GM20431 (cell line): ENCODE measurements around the gene FADS2.
"Not testable (repeated sequence)": the region's sequence is repeated elsewhere in the genome, so short reads cannot be mapped to it uniquely, and the experiment has no call there.

ENCODE experiments used
- in situ Hi-C: fragments of 300-500 bp; cut with MseI, MboI; formaldehyde crosslinking; loops from one replicate; pipeline ENCODE4 v1.15.0; 2020; ENCODE audit warnings: low sequenced_read_pairs; ENCODE audit not compliant: unreplicated experiment

The FADS2 gene

DNA sequence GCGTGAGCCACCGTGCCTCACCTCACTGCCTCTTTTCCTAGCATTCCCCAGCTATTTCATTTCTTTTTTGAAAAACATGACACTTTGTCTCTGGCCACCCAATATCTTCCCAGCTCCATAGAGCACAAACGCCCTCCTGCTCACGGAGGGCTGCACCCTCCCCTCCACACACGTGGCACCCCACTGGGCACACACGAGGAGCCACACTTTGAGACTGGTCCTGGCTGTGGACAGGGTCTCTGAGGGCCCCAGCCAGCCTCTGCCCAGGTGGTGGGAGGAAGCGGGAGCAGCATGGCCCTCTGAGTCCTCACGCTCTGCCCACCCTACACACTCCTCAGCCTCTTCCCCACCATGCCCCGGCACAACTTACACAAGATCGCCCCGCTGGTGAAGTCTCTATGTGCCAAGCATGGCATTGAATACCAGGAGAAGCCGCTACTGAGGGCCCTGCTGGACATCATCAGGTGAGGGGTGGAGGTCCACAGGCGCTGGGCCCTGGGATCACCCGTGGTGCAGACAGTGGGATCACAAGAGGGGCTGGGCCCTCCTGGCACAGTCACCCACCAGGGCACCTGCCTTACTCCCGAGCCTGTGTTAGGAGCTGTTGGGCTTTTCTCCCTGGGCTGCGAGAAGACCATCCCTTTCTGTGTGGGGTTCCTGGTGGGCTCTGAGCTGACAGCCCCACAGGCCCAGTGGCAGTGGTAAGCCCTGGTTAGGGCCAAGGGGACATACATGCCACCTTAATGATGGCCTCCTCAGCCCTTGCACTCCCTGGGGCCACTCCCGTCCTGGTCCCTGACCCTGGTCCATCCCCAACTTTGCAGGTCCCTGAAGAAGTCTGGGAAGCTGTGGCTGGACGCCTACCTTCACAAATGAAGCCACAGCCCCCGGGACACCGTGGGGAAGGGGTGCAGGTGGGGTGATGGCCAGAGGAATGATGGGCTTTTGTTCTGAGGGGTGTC is 37.0 kb downstream of the FADS2 start:
- in situ Hi-C loops, result no loop called here

DNA sequence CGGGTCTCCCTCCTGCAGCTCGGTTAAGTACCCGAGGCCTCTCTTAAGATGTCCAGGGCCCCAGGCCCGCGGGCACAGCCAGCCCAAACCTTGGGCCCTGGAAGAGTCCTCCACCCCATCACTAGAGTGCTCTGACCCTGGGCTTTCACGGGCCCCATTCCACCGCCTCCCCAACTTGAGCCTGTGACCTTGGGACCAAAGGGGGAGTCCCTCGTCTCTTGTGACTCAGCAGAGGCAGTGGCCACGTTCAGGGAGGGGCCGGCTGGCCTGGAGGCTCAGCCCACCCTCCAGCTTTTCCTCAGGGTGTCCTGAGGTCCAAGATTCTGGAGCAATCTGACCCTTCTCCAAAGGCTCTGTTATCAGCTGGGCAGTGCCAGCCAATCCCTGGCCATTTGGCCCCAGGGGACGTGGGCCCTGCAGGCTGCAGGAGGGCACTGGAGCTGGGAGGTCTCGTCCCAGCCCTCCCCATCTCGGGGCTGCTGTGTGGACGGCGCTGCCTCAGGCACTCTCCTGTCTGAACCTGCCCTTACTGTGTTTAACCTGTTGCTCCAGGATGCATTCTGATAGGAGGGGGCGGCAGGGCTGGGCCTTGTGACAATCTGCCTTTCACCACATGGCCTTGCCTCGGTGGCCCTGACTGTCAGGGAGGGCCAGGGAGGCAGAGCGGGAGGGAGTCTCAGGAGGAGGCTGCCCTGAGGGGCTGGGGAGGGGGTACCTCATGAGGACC is 38.3 kb downstream of the FADS2 start:
- in situ Hi-C loops, result no loop called here

- in situ Hi-C loops, result no loop called here
These were observed 38.9 kb downstream of the FADS2 start for GRCh38 chr11:61866958-61867343.

DNA sequence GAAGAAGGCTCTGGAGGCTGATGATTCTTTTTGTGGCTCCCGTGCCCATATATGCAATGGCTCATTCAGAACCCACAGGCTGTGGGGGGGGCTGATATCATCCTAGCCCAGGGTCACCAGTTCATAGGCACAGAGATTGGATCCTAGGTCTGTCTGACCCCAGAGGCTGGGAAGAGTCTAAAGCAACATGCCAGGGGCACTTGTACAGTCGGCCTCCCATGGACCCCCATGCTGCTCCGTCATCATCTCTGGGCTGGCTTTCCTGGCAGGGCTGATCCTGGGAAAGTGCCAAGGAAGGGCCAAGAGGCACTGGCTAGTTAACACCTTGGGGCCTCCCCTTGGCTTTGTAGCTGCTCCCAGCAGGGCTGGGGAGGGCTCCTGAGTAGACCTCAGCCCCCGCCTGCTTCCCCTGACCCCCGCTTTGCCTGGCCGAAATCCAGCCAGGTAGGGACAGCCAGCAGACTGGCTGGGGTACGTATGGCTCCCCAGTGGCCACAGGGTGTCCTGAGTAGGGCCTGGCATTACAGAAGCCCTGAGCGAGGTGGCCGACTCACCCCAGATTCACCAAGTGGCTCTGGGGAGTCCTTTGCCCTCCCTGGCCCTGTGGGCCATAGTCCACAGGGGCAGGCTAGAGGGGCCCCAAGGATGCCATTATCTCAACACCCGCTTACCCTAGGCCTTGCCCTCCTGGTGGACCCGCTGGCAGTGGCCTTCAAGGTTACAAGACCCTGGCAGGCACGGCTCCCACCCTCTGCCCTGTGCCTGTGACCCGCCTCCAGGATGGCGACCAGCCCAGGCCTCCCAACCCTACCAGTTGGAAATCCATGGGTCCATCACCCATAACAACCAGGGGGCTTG is 40.7 kb downstream of the FADS2 start:
- in situ Hi-C loops, result no loop called here

DNA sequence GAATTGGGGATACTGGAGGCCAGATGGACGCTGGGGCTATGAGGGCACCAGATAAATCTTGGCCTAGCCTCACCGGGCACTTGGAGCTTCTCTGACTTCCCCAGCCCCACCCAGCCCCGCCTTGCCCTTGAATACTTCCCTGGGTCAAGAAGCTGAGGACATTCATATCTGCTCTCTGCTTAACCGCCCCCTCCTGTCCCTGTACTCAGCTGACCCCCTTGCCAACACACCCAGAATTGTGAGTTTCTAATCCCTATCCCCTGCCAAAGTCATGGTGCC is 41.3 kb downstream of the FADS2 start:
- in situ Hi-C loops, result no loop called here

DNA sequence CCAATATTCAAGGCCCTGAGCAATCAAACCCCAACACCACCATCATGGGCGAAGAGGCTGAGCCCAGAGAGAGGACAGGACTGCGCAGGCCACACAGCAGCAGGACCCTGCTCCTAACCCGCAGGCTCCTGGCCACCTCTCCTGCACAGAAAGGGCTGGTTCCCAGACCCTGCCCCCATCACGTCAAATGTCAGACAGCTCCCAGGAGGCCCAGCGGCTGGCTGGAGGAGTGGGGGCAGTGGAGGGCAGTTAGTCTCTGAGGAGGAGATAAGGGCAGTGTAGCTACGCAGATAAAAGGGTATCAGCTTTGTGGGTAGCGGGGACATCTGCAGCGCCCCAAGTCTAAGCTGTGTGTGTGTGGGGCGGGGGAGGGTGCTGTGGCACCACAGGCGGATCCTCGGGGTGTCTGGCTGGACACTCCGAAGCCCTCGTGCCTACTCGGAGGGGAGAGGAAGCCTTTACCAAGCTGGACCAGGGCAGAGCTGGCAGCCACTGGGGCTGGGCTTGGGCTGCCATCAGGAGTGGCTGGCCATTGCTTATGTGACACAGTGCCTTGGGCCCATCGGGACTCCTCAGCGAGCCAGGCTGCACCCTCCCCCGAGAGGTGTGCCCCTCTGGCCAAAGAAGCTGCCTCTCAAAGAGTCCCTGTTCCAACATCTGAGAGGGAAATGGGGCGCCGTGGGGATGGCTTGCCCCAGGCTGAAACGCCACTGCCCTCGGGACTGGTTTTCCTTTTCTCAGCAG is 41.8 kb downstream of the FADS2 start:
- in situ Hi-C loops, result no loop called here

DNA sequence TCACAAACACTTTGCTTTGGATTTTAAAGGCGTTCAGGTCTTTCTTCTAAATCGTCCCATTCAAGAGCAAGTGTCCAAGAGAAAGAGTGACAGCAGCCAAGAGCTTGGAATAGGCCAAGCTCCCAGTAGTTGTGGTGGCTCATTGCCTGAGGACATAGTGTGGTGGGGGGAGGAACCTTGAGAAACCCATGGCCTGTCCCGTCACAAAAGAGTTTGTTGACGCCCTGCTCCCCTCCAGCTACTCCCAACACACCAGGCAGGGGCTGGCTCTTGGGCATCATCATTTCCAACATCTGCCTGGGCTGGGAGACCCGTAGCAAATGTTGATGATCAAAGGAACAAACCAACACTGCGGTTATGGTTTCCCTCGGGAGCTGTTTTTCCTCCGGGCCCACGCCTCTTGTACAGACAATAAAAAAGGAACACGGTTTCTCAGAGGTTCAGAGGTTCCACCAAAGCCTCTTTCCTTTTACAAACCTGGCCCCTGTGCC is 42.5 kb downstream of the FADS2 start:
- in situ Hi-C loops, result no loop called here

GRCh38 chr11:61871158-61871597 is 43.1 kb downstream of the FADS2 start:
- in situ Hi-C loops, result no loop called here

DNA sequence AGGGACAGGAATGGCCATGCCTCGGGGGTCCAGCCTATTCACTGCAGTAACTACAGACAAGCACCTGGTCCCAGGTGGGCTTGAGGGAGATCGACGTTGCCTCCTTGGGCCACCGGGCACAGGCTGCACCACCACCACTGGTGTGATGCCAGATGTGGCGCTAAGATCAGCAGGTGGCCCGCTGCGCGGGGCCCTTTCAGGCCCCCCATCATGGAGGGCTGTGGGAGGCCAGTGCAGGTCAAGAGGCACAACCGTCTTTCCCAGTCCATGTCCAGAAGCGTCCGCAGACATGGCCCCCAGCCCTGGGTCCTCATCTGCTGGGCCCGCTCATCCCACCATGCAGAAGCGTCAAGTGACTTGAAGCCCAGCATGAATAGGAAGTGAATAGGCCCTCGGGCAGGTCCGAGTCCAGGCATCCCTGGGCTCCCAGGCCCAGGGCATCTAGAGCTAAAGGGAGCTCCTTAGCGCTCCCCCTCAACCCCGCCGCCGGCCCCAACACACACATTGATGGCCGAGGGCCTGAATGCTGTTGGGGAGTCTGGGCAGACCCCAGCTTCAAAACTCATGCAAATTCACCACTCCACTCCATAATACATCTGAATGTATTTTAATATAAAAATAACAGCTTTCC is 45.0 kb downstream of the FADS2 start:
- in situ Hi-C loops, result no loop called here

DNA sequence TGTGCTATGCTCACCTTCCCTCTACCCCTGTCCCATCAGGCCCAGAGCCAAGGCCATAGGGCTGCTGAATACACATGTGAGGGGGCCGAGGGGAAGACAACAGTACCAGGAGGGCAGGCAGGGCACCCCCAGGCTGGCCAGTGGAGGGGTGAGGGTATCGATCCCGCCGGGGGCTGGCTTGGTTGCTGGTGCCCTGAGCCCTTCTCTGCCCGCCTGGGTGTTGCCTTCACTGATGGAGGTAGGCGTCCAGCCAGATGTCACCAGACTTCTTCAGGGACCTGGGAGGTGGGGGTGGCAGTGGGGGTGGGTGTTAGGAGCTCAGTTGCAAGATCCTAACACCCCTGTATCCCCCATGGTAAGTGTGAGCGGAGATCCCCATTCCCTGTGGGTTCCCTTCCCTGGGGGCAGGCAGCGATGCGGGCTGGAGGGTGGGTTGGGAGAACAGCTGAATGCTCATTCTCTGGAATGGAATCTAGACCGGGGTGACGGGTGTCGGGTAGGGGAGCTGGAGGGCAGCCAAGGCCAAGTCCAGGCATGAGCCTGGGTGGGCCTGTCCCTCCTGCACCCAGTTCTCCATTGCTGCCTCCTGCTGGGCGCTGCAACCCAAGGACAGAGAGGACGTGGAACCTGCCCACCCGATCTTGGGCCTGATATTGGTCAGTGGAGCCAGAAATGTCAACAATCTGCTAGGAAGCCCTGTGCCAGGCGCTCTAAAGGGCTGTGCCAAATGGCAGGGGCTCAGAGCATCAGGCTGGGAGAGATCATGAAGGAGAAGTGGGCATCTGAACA is 45.7 kb downstream of the FADS2 start:
- in situ Hi-C loops, result no loop called here

GRCh38 chr11:61874377-61874809 is 46.3 kb downstream of the FADS2 start:
- in situ Hi-C loops, result no loop called here

- in situ Hi-C loops, result no loop called here
These were observed 46.8 kb downstream of the FADS2 start for GRCh38 chr11:61874853-61875252.

GRCh38 chr11:61875698-61876097 is 47.6 kb downstream of the FADS2 start:
- in situ Hi-C loops, result no loop called here

DNA sequence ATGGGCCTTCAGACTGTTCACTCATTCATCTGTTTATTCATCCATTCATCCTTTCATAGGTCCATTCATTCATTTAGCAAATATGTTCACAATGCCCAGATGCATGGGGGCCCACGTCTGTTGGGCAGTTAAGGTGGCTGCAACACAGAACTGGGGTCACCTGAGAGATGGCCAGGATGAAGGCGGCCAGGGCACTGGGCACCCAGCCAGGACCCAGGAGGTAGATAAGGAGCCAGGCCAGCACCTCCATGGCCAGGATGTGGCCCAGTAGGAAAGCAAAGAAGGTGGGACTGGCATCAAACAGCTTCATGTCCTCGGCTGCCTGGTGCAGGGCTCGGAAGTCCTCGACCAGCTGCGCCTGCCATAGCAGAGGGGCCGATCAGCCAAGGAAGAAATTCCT is 51.1 kb downstream of the FADS2 start:
- in situ Hi-C loops, result no loop called here

GRCh38 chr11:61880031-61880430 is 51.9 kb downstream of the FADS2 start:
- in situ Hi-C loops, result no loop called here

DNA sequence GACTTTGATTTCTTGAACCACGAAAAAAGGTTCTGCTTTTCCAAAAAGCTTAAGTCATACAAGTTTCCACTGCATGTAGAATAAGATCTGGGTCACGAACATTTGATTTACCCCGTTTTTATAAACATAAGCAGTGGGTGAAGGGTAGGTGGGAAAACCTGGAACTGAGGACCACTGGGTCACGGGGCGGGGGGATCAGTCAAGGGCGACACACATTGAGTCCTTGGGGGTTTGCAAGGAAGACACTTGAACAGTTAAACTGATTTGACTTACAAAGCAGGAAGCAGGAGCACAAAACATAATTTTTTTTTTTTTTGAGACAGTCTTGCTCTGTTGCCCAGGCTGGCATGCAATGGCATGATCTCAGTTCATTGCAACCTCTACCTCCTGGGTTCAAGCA is 52.4 kb downstream of the FADS2 start:
- in situ Hi-C loops, result no loop called here

DNA sequence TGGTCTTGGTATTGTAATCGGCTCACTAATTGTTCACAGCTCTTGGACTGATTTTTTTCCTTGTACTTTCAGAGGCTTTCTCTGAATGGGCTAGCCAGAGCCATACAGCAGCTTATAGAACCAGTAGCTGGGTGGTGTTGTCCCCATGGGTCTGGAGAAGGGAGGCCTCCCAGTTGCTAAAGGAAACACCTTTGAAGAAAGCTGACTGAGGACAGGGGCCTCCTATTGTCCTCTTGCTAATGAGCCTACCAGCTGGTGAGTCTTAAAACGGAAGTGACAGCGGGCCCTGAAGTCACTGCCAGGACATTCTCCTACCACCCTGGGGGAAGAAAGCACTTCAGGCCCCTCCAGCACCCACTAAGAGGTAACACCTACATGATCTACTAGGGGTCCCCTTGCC is 53.3 kb downstream of the FADS2 start:
- in situ Hi-C loops, result no loop called here

DNA sequence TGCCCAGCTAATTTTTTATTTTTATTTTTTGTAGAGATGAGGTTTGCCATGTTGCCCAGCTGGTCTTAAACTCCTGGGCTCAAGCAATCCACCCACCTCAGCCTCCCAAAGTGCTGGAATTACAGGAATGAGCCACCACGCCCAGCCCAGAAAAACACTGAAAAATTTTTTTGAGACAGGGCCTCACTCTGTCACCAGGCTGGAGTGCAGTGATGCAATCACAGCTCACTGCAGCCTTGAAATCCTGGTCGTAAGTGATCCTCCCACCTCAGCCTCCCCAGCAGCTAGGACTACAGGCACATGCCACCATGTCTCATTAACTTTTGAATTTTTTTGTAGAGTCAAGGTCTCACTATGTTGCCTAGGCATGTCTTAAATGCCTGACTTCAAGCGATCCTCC is 54.2 kb downstream of the FADS2 start:
- in situ Hi-C loops, result not testable (repeated sequence)

- in situ Hi-C loops, result no loop called here
These were observed 54.8 kb downstream of the FADS2 start for GRCh38 chr11:61882879-61883278.
